HCT116 (cell line): ENCODE data around the gene ADARB1. TPM values are rescaled to one million over a fixed set of nuclear protein-coding genes. Genes with fewer than 3 reads are reported as not detected.

Experiments used
- ATAC-seq: fragments of 200-7000 bp; cut with Tn5 transposase; 2 replicates; pipeline ENCODE4 v1.9.1; 2020; ENCODE audit warnings: mild to moderate bottlenecking, moderate library complexity
- BruUV-seq: library from RNA; stranded (reverse); fragments of 400-500 nt; replicated peaks from 2 replicates; lab custom pipeline; 2021; lab: Mats Ljungman, UMichigan
- CTCF ChIA-PET: fragments of 300-600 bp; sonication (Branson Sonifier 250); formaldehyde crosslinking; loops from one replicate; lab custom pipeline; 2021; ENCODE audit warnings: antibody characterized with exemption; lab: Charles Lee
- POLR2A ChIA-PET: fragments of 300-600, 350-600 bp; sonication (Branson Sonifier 250); formaldehyde crosslinking; loops from one replicate; lab custom pipeline; 2021; ENCODE audit warnings: antibody characterized with exemption; lab: Charles Lee
- RAD21 ChIA-PET, 2 experiments: fragments of 300-600 bp; sonication (Branson Sonifier 250); formaldehyde crosslinking; loops; one replicate each; lab custom pipeline; 2023; ENCODE audit warnings: low total read pairs in 2 of 2; ENCODE audit not compliant: uncharacterized antibody in 2 of 2, unreplicated experiment in 2 of 2, low non-redundant PET in 1 of 2; lab: Charles Lee
- DNase-seq: peaks from one replicate; pipeline ENCODE4 v3.0.0-alpha.2; 2010; ENCODE audit warnings: low read depth, low spot score
- H2AFZ ChIP-seq: fragments of 200-600 bp; shearing (Covaris generic), sonication (generic); 2 replicates; pipeline ENCODE4 v1.6.1; 2017; ENCODE audit warnings: low read depth, mixed run types, mixed read lengths, antibody characterized with exemption, low read length; ENCODE audit not compliant: poor library complexity, severe bottlenecking
- H3K27ac ChIP-seq: 2 replicates; pipeline ENCODE4 v1.5.1; 2012; ENCODE audit warnings: low read depth, low read length
- H3K27me3 ChIP-seq: fragments of 200-600 bp; sonication (generic); 2 replicates; pipeline ENCODE4 v1.6.1; 2016; ENCODE audit warnings: mixed run types, low read length, mixed read lengths; ENCODE audit not compliant: insufficient read depth
- H3K36me3 ChIP-seq, 2 experiments: fragments of 200-500 bp in 1 of 2; fragments of 200-600 bp in 1 of 2; sonication (Bioruptor generic) in 1 of 2; sonication (generic) in 1 of 2; 2 replicates each; pipeline versions ENCODE4 v1.5.1 to v1.6.1; 2014 to 2016; ENCODE audit warnings: low read length in 2 of 2, inconsistent platforms in 1 of 2, mixed read lengths in 1 of 2, mixed run types in 1 of 2; ENCODE audit not compliant: insufficient read depth in 2 of 2, control insufficient read depth in 1 of 2
- H3K4me1 ChIP-seq, 2 experiments: fragments of 200-600 bp in 1 of 2; sonication (generic) in 1 of 2; 2 replicates each; pipeline versions ENCODE4 v1.5.1 to v1.6.1; 2012 to 2017; ENCODE audit warnings: low read length in 2 of 2, inconsistent platforms in 1 of 2, mild to moderate bottlenecking in 1 of 2, mixed read lengths in 1 of 2, mixed run types in 1 of 2, moderate library complexity in 1 of 2; ENCODE audit not compliant: insufficient read depth in 2 of 2, control insufficient read depth in 1 of 2
- H3K4me2 ChIP-seq: fragments of 200-600 bp; sonication (generic); 2 replicates; pipeline ENCODE4 v1.6.1; 2017; ENCODE audit warnings: mixed run types, low read length, mixed read lengths
- H3K4me3 ChIP-seq, 2 experiments: fragments of 200-600 bp in 1 of 2; sonication (generic) in 1 of 2; replicated peaks in 1 of 2; 2 replicates each; pipeline ENCODE4 v1.5.1; 2011 to 2016; ENCODE audit warnings: low read length in 2 of 2, control low read depth in 1 of 2, low read depth in 1 of 2, mild to moderate bottlenecking in 1 of 2, mixed read lengths in 1 of 2, mixed run types in 1 of 2
- H3K79me2 ChIP-seq: fragments of 200-600 bp; sonication (generic); 2 replicates; pipeline ENCODE4 v1.6.1; 2017; ENCODE audit warnings: mild to moderate bottlenecking, mixed run types, low read length, moderate library complexity, mixed read lengths; ENCODE audit not compliant: insufficient read depth
- H3K9ac ChIP-seq: fragments of 200-600 bp; sonication (generic); 2 replicates; pipeline ENCODE4 v1.6.1; 2016; ENCODE audit warnings: low read length, mixed read lengths
- H3K9me2 ChIP-seq: fragments of 200-600 bp; sonication (generic), shearing (Covaris generic); 2 replicates; pipeline ENCODE4 v1.6.1; 2017; ENCODE audit warnings: mixed run types, mild to moderate bottlenecking, moderate library complexity; ENCODE audit not compliant: insufficient read depth
- H3K9me3 ChIP-seq, 2 experiments: fragments of 200-500 bp in 1 of 2; fragments of 200-600 bp in 1 of 2; sonication (Bioruptor generic) in 1 of 2; sonication (generic) in 1 of 2; 2 replicates each; pipeline ENCODE4 v1.6.1; 2014 to 2017; ENCODE audit warnings: low read length in 2 of 2, mixed read lengths in 2 of 2, inconsistent platforms in 1 of 2, low read depth in 1 of 2, mild to moderate bottlenecking in 1 of 2, mixed run types in 1 of 2, moderate library complexity in 1 of 2; ENCODE audit not compliant: control insufficient read depth in 1 of 2, insufficient read depth in 1 of 2
- H4K20me1 ChIP-seq: fragments of 200-600 bp; sonication (generic), shearing (Covaris generic); 2 replicates; pipeline ENCODE4 v1.6.1; 2017; ENCODE audit warnings: mixed run types, mild to moderate bottlenecking, moderate library complexity; ENCODE audit not compliant: insufficient read depth
- ATF3 ChIP-seq: IDR thresholded peaks from 2 replicates; pipeline ENCODE4 v1.6.1; 2012
- CTCF ChIP-seq, 3 experiments: fragments of 200-600 bp in 1 of 3; sonication (generic) in 1 of 3; IDR thresholded peaks in 2 of 3; conservative IDR thresholded peaks in 1 of 3; 2 replicates each; pipeline ENCODE4 v1.5.1; 2012 to 2017; ENCODE audit warnings: low read depth in 2 of 3, low read length in 2 of 3, antibody characterized with exemption in 1 of 3, borderline replicate concordance in 1 of 3, control low read depth in 1 of 3, mild to moderate bottlenecking in 1 of 3, mixed read lengths in 1 of 3, mixed run types in 1 of 3, moderate library complexity in 1 of 3; ENCODE audit not compliant: insufficient read depth in 1 of 3
- EGR1 ChIP-seq: IDR thresholded peaks from 2 replicates; pipeline ENCODE4 v1.6.1; 2012; ENCODE audit warnings: low read depth
- EZH2 ChIP-seq: fragments of 200-600 bp; sonication (generic); IDR thresholded peaks from 2 replicates; pipeline ENCODE4 v1.6.1; 2017; ENCODE audit warnings: antibody characterized with exemption, mixed run types
- FOSL1 ChIP-seq: IDR thresholded peaks from 2 replicates; pipeline ENCODE4 v1.6.1; 2012; ENCODE audit warnings: low read depth
- JUND ChIP-seq: IDR thresholded peaks from 2 replicates; pipeline ENCODE4 v1.6.1; 2012
- RAD21 ChIP-seq: IDR thresholded peaks from 2 replicates; pipeline ENCODE4 v1.6.1; 2012; ENCODE audit warnings: low read depth, mild to moderate bottlenecking
- SRF ChIP-seq: IDR thresholded peaks from 2 replicates; pipeline ENCODE4 v1.6.1; 2012; ENCODE audit warnings: low read depth
- ZNF274 ChIP-seq: fragments of 200-500 bp; sonication (Bioruptor generic); IDR thresholded peaks from 2 replicates; pipeline ENCODE4 v1.6.1; 2014; ENCODE audit warnings: mild to moderate bottlenecking, low read depth, low read length, inconsistent platforms
- intact Hi-C: fragments of 100-400 bp; cut with micrococcal nuclease; formaldehyde crosslinking; loops from 2 replicates; pipeline ENCODE4 v1.10.0; 2022
- total RNA-seq: library from RNA; stranded (reverse); gene quantifications from one replicate; pipeline ENCODE4 v1.2.1, GENCODE V29; 2021; ENCODE audit not compliant: unreplicated experiment

The ADARB1 gene
- total RNA-seq, 1 experiment from 2014 or later: 13.5 TPM

GRCh38 chr21:45136500-45136899 is 62.1 kb downstream of the ADARB1 start (continued):
- TF ChIP-seq CTCF (IDR thresholded peaks at IDR 0.05 in 2 of 3, conservative IDR thresholded peaks at IDR 0.05 in 1 of 3; ENCODE audit: borderline replicate concordance in 1 of 3, insufficient read depth in 1 of 3, low read depth in 2 of 3, low read length in 2 of 3) (no peak), JUND (no peak), ZNF274 (no peak), EZH2 (no peak), SRF (no peak)

- H3K9ac ChIP-seq: no peak overlapping the region
- no peaks in the 10 kb centered on the region for H3K9me2 ChIP-seq
- H2AFZ ChIP-seq: no peak overlapping the region
- no peaks in the 10 kb centered on the region for H4K20me1 ChIP-seq
- BruUV-seq: no TSS peak
- H3K4me3 ChIP-seq: no peak overlapping the region
- H3K27me3 ChIP-seq: no peaks in the 10 kb centered on the region
- RAD21 ChIA-PET: interaction anchor here in 1 of 2 experiments (1.2 to 1.5 kb wide), 2 partner anchors 125 to 153 kb away, joined by 4 read pairs; no protein-coding TSS in a partner anchor
- intact Hi-C loops: loop anchor here (1.0 to 10.0 kb wide), 2 partner anchors 337 to 622 kb away; no protein-coding TSS in a partner anchor
- no peaks in the 10 kb centered on the region for H3K36me3 ChIP-seq
- H3K4me1 ChIP-seq: peaks cover 10 to 18% of the 10 kb centered on the region in 2 experiments; a peak in 3 of 4 replicates
- POLR2A ChIA-PET: interaction anchor here (1.0 kb wide), 1 partner anchor 153 kb away, joined by 5 read pairs; no protein-coding TSS in a partner anchor
- CTCF ChIA-PET: interaction anchor here (0.7 to 5.7 kb wide), 20 partner anchors 9 to 627 kb away, joined by 3 to 120 read pairs (median 6); partner anchors contain the start of genes POFUT2 and UBE2G2
- peak; percentile 67 for ATAC-seq
- H3K9me3 ChIP-seq: no peaks in the 10 kb centered on the region
- no peak overlapping the region for H3K4me2 ChIP-seq
- TF ChIP-seq CTCF (IDR thresholded peaks at IDR 0.05 in 2 of 3, conservative IDR thresholded peaks at IDR 0.05 in 1 of 3; ENCODE audit: borderline replicate concordance in 1 of 3, insufficient read depth in 1 of 3, low read depth in 2 of 3, low read length in 2 of 3): peak; percentile 72 to 95 (median 90); a peak in 5 of 6 replicates
- TF ChIP-seq ATF3: no peak
- peak; percentile 71 for TF ChIP-seq RAD21
- TF ChIP-seq EGR1: no peak
- no peak for TF ChIP-seq JUND
- no peak for TF ChIP-seq FOSL1
- DNase-seq: peak; percentile 57
- no peaks in the 10 kb centered on the region for H3K79me2 ChIP-seq
- H3K27ac ChIP-seq: no peak overlapping the region
Observed at GRCh38 chr21:45136927-45137611, 62.7 kb downstream of the ADARB1 start.
